ENCODE results near the gene KRT6A. TPM values are rescaled to one million over a fixed set of nuclear protein-coding genes. Genes with fewer than 3 reads are reported as not detected.

KRT6A gene
- total and polyA plus RNA-seq, 10 of the 15 experiments (the other 5 are each of a cell fraction or from before 2014, with no cell fraction given): 0.96 TPM; not detected in 9

DNA sequence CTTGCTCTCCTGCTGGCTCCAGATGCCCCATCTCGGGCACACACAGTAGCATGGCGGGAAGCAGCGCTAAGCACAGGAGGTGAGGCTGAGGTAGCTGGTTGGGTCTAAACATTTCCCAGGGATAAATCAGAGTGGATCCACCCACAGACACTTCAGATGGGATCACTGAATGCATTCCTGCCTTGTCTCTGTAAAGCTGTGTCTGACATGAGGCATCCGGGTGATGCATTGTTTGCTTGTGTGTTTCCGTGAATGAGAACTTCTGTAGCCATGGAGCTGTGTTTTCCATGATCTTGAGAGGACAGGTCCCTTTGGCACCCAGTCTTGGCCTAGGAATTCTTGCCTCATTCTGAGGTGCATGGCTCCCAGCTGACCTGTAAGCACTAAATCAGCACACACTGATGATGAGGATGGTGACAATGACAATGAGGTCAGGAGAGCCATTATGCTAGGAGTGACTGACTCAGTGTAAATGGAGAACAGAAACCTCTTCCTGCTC lies 52.2 kb downstream of the KRT6A start:
- Histone ChIP-seq H3K9ac (ENCODE audit: control insufficient read depth, insufficient read depth, low read length) (no peak overlapping the region), H4K20me1 (ENCODE audit: control insufficient read depth, insufficient read depth) (no peaks in the 10 kb centered on the region), H3K9me3 (replicated peaks; ENCODE audit: control insufficient read depth, insufficient read depth, low read length) (no peaks in the 10 kb centered on the region), H3K27ac (ENCODE audit: control insufficient read depth, insufficient read depth) (no peak overlapping the region), H3K79me2 (ENCODE audit: control insufficient read depth, insufficient read depth, low read length) (no peaks in the 10 kb centered on the region), H3K4me2 (ENCODE audit: control insufficient read depth, insufficient read depth) (no peak overlapping the region), H3K4me1 (ENCODE audit: control insufficient read depth, insufficient read depth, low read length) (no peaks in the 10 kb centered on the region), H2AFZ (ENCODE audit: control insufficient read depth, low read depth, low read length) (no peak overlapping the region), H3K27me3 (replicated peaks in 1 of 2; ENCODE audit: control insufficient read depth in 2 of 2, insufficient read depth in 2 of 2, low read length in 1 of 2) (peaks cover 6 to 9% of the 10 kb centered on the region in 2 experiments), H3K4me3 (no peak overlapping the region), H3K36me3 (ENCODE audit: control insufficient read depth in 2 of 2, insufficient read depth in 2 of 2, low read length in 1 of 2) (no peaks in the 10 kb centered on the region)
- CTCF ChIA-PET: no interaction called here
- SMC1A ChIA-PET (ENCODE audit: uncharacterized antibody, unreplicated experiment): interaction anchor here (0.9 kb wide), 1 partner anchor 445 kb away, joined by 4 read pairs; no protein-coding TSS in a partner anchor
- ATAC-seq: peak; percentile 34; the same call in 2 of the 3 replicates
- RAD21 ChIA-PET (ENCODE audit: unreplicated experiment): no interaction called here
- POLR2A ChIA-PET: no interaction called here
- in situ Hi-C loops (cut with MboI) (no loop called here), intact Hi-C loops (cut with micrococcal nuclease; ENCODE audit: unreplicated experiment) (no loop called here)
- TF ChIP-seq, protein P1, sequence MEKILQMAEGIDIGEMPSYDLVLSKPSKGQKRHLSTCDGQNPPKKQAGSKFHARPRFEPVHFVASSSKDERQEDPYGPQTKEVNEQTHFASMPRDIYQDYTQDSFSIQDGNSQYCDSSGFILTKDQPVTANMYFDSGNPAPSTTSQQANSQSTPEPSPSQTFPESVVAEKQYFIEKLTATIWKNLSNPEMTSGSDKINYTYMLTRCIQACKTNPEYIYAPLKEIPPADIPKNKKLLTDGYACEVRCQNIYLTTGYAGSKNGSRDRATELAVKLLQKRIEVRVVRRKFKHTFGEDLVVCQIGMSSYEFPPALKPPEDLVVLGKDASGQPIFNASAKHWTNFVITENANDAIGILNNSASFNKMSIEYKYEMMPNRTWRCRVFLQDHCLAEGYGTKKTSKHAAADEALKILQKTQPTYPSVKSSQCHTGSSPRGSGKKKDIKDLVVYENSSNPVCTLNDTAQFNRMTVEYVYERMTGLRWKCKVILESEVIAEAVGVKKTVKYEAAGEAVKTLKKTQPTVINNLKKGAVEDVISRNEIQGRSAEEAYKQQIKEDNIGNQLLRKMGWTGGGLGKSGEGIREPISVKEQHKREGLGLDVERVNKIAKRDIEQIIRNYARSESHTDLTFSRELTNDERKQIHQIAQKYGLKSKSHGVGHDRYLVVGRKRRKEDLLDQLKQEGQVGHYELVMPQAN (conservative IDR thresholded peaks at IDR 0.05): no peak
- TF ChIP-seq SPI1 (IDR thresholded peaks at IDR 0.05; ENCODE audit: borderline replicate concordance, insufficient read depth, low read depth, low read length) (peak; percentile 30; the same call in 1 of the 2 replicates), KLF5 (IDR thresholded peaks at IDR 0.05; ENCODE audit: partially characterized antibody) (no peak), MEF2A (IDR thresholded peaks at IDR 0.05; ENCODE audit: insufficient read depth, low read depth, low read length) (no peak), HDAC2 (IDR thresholded peaks at IDR 0.05) (no peak)
- no peak for DNase-seq (ENCODE audit: low read depth, low spot score)
- no TSS peak for BruUV-seq (replicated peaks)
- FAIRE-seq: no peak
- WGBS (ENCODE audit: insufficient coverage, insufficient replicate concordance, low lambda C conversion rate, missing lambda C conversion rate): 80% methylated on average over 5 of the region's 5 CpGs

DNA sequence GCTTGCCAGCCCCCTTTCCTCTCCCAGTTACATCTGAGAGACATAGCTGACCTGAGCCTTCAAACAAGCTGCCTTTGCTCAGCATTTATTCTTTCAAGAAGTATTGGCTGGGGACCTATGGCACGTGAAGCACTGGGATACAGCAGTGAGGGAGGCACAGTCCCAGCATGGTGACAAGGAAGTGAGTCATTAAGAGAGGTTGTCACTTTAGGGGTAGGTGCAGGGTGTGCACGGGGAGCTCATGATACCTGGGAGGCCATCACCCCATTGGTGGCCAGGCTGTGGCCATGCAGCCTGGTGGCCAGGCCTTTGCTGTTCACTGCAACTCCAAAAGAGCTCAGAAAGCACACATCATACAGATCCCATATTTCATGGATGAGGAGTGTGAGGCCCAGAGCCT lies 53.2 kb downstream of the KRT6A start:
- ChIA-PET POLR2A (no interaction called here), SMC1A (ENCODE audit: uncharacterized antibody, unreplicated experiment) (no interaction called here), CTCF (no interaction called here), RAD21 (ENCODE audit: unreplicated experiment) (no interaction called here)
- no peak overlapping the region for H2AFZ ChIP-seq (ENCODE audit: control insufficient read depth, low read depth, low read length)
- no peaks in the 10 kb centered on the region for H3K9me3 ChIP-seq (replicated peaks; ENCODE audit: control insufficient read depth, insufficient read depth, low read length)
- no peak overlapping the region for H3K9ac ChIP-seq (ENCODE audit: control insufficient read depth, insufficient read depth, low read length)
- ATAC-seq: no peak
- no peak overlapping the region for H3K27ac ChIP-seq (ENCODE audit: control insufficient read depth, insufficient read depth)
- no peak for DNase-seq (ENCODE audit: low read depth, low spot score)
- TF ChIP-seq ZNF274 (IDR thresholded peaks at IDR 0.05; ENCODE audit: insufficient read depth, insufficient read length): no peak
- TF ChIP-seq TCF7 (IDR thresholded peaks at IDR 0.05; ENCODE audit: borderline replicate concordance): no peak
- TF ChIP-seq ZNF217 (IDR thresholded peaks at IDR 0.05): no peak
- no peak for TF ChIP-seq ZZZ3 (IDR thresholded peaks at IDR 0.05; ENCODE audit: control insufficient read depth, insufficient read length, low read depth)
- TF ChIP-seq, protein P2, sequence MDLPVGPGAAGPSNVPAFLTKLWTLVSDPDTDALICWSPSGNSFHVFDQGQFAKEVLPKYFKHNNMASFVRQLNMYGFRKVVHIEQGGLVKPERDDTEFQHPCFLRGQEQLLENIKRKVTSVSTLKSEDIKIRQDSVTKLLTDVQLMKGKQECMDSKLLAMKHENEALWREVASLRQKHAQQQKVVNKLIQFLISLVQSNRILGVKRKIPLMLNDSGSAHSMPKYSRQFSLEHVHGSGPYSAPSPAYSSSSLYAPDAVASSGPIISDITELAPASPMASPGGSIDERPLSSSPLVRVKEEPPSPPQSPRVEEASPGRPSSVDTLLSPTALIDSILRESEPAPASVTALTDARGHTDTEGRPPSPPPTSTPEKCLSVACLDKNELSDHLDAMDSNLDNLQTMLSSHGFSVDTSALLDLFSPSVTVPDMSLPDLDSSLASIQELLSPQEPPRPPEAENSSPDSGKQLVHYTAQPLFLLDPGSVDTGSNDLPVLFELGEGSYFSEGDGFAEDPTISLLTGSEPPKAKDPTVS (IDR thresholded peaks at IDR 0.05; ENCODE audit: low read depth, low read length): no peak
- no peak for TF ChIP-seq TBL1XR1 (IDR thresholded peaks at IDR 0.05; ENCODE audit: low read depth, low read length)
- TF ChIP-seq, protein P3, sequence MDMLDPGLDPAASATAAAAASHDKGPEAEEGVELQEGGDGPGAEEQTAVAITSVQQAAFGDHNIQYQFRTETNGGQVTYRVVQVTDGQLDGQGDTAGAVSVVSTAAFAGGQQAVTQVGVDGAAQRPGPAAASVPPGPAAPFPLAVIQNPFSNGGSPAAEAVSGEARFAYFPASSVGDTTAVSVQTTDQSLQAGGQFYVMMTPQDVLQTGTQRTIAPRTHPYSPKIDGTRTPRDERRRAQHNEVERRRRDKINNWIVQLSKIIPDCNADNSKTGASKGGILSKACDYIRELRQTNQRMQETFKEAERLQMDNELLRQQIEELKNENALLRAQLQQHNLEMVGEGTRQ (IDR thresholded peaks at IDR 0.05; ENCODE audit: borderline replicate concordance, low read depth, low read length): no peak
- intact Hi-C loops (cut with micrococcal nuclease; ENCODE audit: unreplicated experiment): no loop called here
- BruUV-seq (replicated peaks): no TSS peak
- no peak for FAIRE-seq
- no peaks in the 10 kb centered on the region for H3K4me1 ChIP-seq (ENCODE audit: control insufficient read depth, insufficient read depth, low read length)
- H3K4me2 ChIP-seq (ENCODE audit: control insufficient read depth, insufficient read depth): no peak overlapping the region
- no peak overlapping the region for H3K4me3 ChIP-seq
- no peaks in the 10 kb centered on the region for H3K36me3 ChIP-seq (ENCODE audit: control insufficient read depth in 2 of 2, insufficient read depth in 2 of 2, low read length in 1 of 2)
- WGBS (ENCODE audit: insufficient coverage, insufficient replicate concordance, low lambda C conversion rate, missing lambda C conversion rate): 0% methylated on average over 2 of the region's 2 CpGs
- H3K79me2 ChIP-seq (ENCODE audit: control insufficient read depth, insufficient read depth, low read length): no peaks in the 10 kb centered on the region
- H4K20me1 ChIP-seq (ENCODE audit: control insufficient read depth, insufficient read depth): no peaks in the 10 kb centered on the region
- H3K27me3 ChIP-seq (replicated peaks in 1 of 2; ENCODE audit: control insufficient read depth in 2 of 2, insufficient read depth in 2 of 2, low read length in 1 of 2): peaks cover 6 to 7% of the 10 kb centered on the region in 2 experiments
- in situ Hi-C loops (cut with MboI): no loop called here

Measured in GM12878 (cell line).